HepG2 (cell line): Measurements from ENCODE around the gene WNT3. TPM values are rescaled to one million over a fixed set of nuclear protein-coding genes. Genes with fewer than 3 reads are reported as not detected.
A peak's percentile ranks its signal among the peaks of the same experiment; 100 is the strongest.

Source experiments
- DPF2 ChIP-seq: sonication (generic); formaldehyde crosslinking; IDR thresholded peaks from 2 replicates; pipeline ENCODE4 v1.4.0; 2020; ENCODE audit warnings: mild to moderate bottlenecking, low read depth, missing genetic modification reagents, borderline replicate concordance
- ELF3 ChIP-seq: IDR thresholded peaks from 2 replicates; pipeline ENCODE4 v1.6.1; 2016; ENCODE audit warnings: missing genetic modification reagents, missing compliant biosample characterization
- GABPA ChIP-seq, 2 experiments: IDR thresholded peaks; 2 replicates each; pipeline ENCODE4 v1.6.1; 2011 to 2016; ENCODE audit warnings: low read depth in 2 of 2, low read length in 1 of 2, missing biosample characterization in 1 of 2, missing genetic modification characterization in 1 of 2
- MAX ChIP-seq: IDR thresholded peaks from 2 replicates; pipeline ENCODE4 v1.6.1; 2012; ENCODE audit warnings: inconsistent platforms
- MED1 ChIP-seq: sonication (generic); formaldehyde crosslinking; IDR thresholded peaks from 2 replicates; pipeline ENCODE4 v1.4.0; 2020; ENCODE audit warnings: missing genetic modification reagents
- PATZ1 ChIP-seq: sonication (generic); formaldehyde crosslinking; IDR thresholded peaks from 2 replicates; pipeline ENCODE4 v1.4.0; 2020; ENCODE audit warnings: missing genetic modification reagents
- PITX1 ChIP-seq: sonication (generic); formaldehyde crosslinking; IDR thresholded peaks from 2 replicates; pipeline ENCODE4 v1.5.1; 2020; ENCODE audit warnings: mild to moderate bottlenecking, missing genetic modification reagents
- TAF15 ChIP-seq: fragments of 200-400 bp; formaldehyde crosslinking; IDR thresholded peaks from one replicate; pipeline ENCODE4 v1.6.1; 2018; ENCODE audit warnings: mild to moderate bottlenecking, low read depth, low read length; ENCODE audit not compliant: poor library complexity, severe bottlenecking
- ZMYM3 ChIP-seq: sonication (generic); formaldehyde crosslinking; IDR thresholded peaks from 2 replicates; pipeline ENCODE4 v1.5.1; 2020; ENCODE audit warnings: mild to moderate bottlenecking, missing genetic modification reagents
- ZNF292 ChIP-seq: sonication (generic); formaldehyde crosslinking; IDR thresholded peaks from 2 replicates; pipeline ENCODE4 v1.8.1; 2022; ENCODE audit warnings: mild to moderate bottlenecking, low read depth, missing genetic modification reagents, borderline replicate concordance
- ZNF317 ChIP-seq: sonication (generic); formaldehyde crosslinking; IDR thresholded peaks from 2 replicates; pipeline ENCODE4 v1.5.0; 2020; ENCODE audit warnings: mild to moderate bottlenecking, missing genetic modification reagents
- ZNF335 ChIP-seq: sonication (generic); formaldehyde crosslinking; IDR thresholded peaks from 2 replicates; pipeline ENCODE4 v1.4.0; 2020; ENCODE audit warnings: missing genetic modification reagents
- ZNF607 ChIP-seq: sonication (generic); formaldehyde crosslinking; IDR thresholded peaks from 2 replicates; pipeline ENCODE4 v1.5.1; 2020; ENCODE audit warnings: missing genetic modification reagents, mild to moderate bottlenecking, borderline replicate concordance
- ZNF629 ChIP-seq: sonication (generic); formaldehyde crosslinking; conservative IDR thresholded peaks from 2 replicates; pipeline ENCODE4 v1.5.0; 2020; ENCODE audit warnings: missing genetic modification reagents
- polyA plus RNA-seq, 8 experiments: library from polyadenylated mRNA; depleted of rRNA in 3 of 8; stranded (reverse) in 7 of 8; unstranded in 1 of 8; fragments of >200 nt; fragmentation: Illumina TruSeq in 4 of 8; extraction: Trizol in 4 of 8; gene quantifications; 2 replicates each; pipeline versions ENCODE4 v1.2.1 to v1.2.3, GENCODE V29; 2011 to 2016; ENCODE audit warnings: low read depth in 4 of 8, missing spikeins in 1 of 8, mixed read lengths in 1 of 8; ENCODE audit not compliant: insufficient read depth in 1 of 8
- total RNA-seq, 5 experiments: library from RNA; depleted of rRNA; stranded (reverse); fragments of >200 nt; fragmentation: Illumina TruSeq; extraction: Trizol; gene quantifications; 2 replicates each; pipeline ENCODE4 v1.2.3, GENCODE V29; 2016; ENCODE audit warnings: low read depth in 1 of 5
- TF ChIP-seq, protein P1 (sequence below): sonication (generic); formaldehyde crosslinking; IDR thresholded peaks from 2 replicates; pipeline ENCODE4 v1.9.0; 2022; ENCODE audit warnings: low read depth, missing genetic modification reagents
- TF ChIP-seq, protein P2 (sequence below): sonication (generic); formaldehyde crosslinking; conservative IDR thresholded peaks from 2 replicates; pipeline ENCODE4 v1.4.0; 2020; ENCODE audit warnings: missing genetic modification reagents
- TF ChIP-seq, protein P3 (sequence below): sonication (generic); formaldehyde crosslinking; IDR thresholded peaks from 2 replicates; pipeline ENCODE4 v1.4.0; 2020; ENCODE audit warnings: mild to moderate bottlenecking, missing genetic modification reagents

Gene WNT3
- total and polyA plus RNA-seq, 2 of the 13 experiments (the other 11 are each of a cell fraction or from before 2014, with no cell fraction given): 8.5 to 10.3 TPM

DNA sequence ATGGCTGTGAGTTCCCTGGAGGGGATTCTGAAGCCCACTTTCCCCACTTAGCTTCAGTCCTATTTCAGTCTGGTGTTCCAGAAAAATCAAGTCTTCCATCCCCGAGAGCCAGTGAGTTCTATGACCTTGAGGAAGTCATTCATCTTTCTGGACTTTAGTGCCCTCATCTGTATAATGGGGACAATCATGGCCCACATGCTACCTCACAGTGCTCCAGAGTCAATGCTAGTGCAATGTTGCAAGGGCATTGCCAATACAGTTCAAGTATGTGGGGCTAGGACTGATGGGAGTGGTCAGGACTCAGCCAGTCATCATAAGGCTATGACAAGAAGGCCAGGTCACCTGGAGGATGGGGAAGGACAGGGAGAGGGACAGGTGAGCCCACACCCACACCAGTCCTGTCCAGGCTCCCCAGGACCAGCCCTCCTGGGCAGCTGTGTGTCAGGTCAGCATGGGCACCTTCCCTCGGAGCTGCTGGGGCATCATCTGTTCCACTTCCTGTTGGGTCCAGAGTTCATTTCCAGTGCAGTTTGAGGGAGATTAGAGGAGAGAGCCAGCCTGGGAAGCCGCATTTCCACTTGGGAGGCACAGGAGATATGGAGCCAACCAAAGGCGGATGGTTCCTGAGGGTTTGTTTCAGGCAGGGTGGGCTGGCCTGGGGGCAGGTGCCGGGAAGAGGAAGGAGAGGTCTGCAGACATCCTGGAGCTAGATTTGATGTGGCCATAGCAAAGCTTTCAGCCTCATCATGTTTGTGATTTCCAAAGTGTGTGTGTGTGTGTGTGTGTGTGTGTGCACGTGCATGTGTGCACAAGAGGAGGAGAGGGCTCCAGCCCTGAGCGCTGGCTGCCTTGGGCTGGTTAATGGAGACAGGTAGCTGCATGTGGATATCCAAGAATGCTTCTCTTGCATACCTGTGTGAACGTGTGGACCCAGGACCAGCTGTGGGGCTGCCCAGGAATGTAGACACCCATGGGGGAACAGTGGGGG is 29.0 kb upstream of the WNT3 start (continued):
- TF ChIP-seq, protein P1, sequence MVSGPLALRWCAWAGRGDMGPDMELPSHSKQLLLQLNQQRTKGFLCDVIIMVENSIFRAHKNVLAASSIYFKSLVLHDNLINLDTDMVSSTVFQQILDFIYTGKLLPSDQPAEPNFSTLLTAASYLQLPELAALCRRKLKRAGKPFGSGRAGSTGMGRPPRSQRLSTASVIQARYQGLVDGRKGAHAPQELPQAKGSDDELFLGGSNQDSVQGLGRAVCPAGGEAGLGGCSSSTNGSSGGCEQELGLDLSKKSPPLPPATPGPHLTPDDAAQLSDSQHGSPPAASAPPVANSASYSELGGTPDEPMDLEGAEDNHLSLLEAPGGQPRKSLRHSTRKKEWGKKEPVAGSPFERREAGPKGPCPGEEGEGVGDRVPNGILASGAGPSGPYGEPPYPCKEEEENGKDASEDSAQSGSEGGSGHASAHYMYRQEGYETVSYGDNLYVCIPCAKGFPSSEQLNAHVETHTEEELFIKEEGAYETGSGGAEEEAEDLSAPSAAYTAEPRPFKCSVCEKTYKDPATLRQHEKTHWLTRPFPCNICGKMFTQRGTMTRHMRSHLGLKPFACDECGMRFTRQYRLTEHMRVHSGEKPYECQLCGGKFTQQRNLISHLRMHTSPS (CRISPR knock-in tag): peak; percentile 93
- TF ChIP-seq DPF2 (CRISPR knock-in tag) (peak; percentile 16; the same call in 1 of the 2 replicates), ZNF317 (peak; percentile 64; the same call in 1 of the 2 replicates), MAX (peak; percentile 39; the same call in 1 of the 2 replicates), TAF15 (no peak), PATZ1 (CRISPR knock-in tag) (0 out of 2 replicates have a peak, but pooled peaks have one; percentile 26), ZNF335 (CRISPR knock-in tag) (0 out of 2 replicates have a peak, but pooled peaks have one; percentile 70), ELF3 (CRISPR knock-in tag) (peak; percentile 51; the same call in 1 of the 2 replicates), ZNF292 (CRISPR knock-in tag) (peak; percentile 53; the same call in 1 of the 2 replicates), GABPA (IDR thresholded peaks at IDR 0.05; ENCODE audit: low read depth, low read length) (no peak), GABPA (CRISPR knock-in tag; IDR thresholded peaks at IDR 0.05; ENCODE audit: low read depth) (peak; percentile 67), ZMYM3 (CRISPR knock-in tag) (peak; percentile 57), MED1 (CRISPR knock-in tag) (0 out of 2 replicates have a peak, but pooled peaks have one; percentile 28), ZNF629 (CRISPR knock-in tag) (peak; percentile 89), PITX1 (CRISPR knock-in tag) (0 out of 2 replicates have a peak, but pooled peaks have one; percentile 30), ZNF607 (no peak)
- TF ChIP-seq, protein P2, sequence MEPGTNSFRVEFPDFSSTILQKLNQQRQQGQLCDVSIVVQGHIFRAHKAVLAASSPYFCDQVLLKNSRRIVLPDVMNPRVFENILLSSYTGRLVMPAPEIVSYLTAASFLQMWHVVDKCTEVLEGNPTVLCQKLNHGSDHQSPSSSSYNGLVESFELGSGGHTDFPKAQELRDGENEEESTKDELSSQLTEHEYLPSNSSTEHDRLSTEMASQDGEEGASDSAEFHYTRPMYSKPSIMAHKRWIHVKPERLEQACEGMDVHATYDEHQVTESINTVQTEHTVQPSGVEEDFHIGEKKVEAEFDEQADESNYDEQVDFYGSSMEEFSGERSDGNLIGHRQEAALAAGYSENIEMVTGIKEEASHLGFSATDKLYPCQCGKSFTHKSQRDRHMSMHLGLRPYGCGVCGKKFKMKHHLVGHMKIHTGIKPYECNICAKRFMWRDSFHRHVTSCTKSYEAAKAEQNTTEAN: no peak
- TF ChIP-seq, protein P3, sequence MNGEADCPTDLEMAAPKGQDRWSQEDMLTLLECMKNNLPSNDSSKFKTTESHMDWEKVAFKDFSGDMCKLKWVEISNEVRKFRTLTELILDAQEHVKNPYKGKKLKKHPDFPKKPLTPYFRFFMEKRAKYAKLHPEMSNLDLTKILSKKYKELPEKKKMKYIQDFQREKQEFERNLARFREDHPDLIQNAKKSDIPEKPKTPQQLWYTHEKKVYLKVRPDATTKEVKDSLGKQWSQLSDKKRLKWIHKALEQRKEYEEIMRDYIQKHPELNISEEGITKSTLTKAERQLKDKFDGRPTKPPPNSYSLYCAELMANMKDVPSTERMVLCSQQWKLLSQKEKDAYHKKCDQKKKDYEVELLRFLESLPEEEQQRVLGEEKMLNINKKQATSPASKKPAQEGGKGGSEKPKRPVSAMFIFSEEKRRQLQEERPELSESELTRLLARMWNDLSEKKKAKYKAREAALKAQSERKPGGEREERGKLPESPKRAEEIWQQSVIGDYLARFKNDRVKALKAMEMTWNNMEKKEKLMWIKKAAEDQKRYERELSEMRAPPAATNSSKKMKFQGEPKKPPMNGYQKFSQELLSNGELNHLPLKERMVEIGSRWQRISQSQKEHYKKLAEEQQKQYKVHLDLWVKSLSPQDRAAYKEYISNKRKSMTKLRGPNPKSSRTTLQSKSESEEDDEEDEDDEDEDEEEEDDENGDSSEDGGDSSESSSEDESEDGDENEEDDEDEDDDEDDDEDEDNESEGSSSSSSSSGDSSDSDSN: peak; percentile 26; the same call in 1 of the 2 replicates
